ENCODE data around the gene ALLC.

Gene ALLC

DNA sequence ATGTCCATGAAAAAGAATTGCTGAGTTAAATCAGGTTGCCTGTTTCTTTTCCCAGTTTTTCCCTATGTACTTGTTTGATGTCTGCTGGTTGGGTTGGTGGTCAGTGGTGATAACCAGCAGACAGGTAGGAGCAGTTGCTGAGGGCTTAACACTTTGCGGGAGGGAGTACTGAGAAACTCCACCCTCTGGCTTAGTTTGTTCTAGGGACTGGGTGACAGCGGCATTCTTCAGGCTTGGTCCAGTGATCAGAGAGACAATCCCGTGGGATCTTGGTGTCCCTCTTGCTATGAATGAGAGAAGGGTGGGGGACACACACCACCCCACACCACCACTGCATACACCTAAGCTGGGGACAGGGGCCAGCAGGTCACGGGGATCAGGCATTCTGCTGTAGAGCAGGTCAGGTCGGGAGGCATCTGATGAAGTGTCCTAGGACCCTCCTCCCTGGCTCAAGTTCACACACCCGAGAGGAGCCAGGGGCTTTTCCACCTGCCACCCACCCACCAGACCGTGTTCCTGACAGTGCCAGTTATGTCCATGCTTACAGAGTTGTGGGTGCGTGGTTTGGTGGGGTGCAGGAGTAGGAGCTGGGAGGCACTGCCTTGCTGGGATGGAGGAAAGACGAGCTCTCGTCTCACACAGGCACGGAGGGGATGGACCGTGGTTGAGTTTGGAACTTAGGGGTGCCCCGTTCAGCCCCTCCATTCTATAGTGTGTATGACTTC lies 21.3 kb upstream of the ALLC start:
- Histone ChIP-seq H3K4me1 (ENCODE audit: low read depth, poor library complexity, severe bottlenecking) (no peaks in the 10 kb centered on the region), H3K9ac (no peak overlapping the region), H3K36me3 (ENCODE audit: insufficient read depth) (no peaks in the 10 kb centered on the region), H2AFZ (ENCODE audit: low read depth) (no peak overlapping the region), H3K27me3 (ENCODE audit: insufficient read depth, low read depth) (no peaks in the 10 kb centered on the region), H3K27ac (no peak overlapping the region), H3K4me3 (IDR thresholded peaks at IDR 0.05; ENCODE audit: insufficient read depth, low read depth, low read length) (no peak overlapping the region), H3K79me2 (ENCODE audit: insufficient read depth, low read depth) (no peaks in the 10 kb centered on the region), H3K4me2 (no peak overlapping the region), H4K20me1 (ENCODE audit: insufficient read depth) (no peaks in the 10 kb centered on the region)
- TF ChIP-seq, protein P1, sequence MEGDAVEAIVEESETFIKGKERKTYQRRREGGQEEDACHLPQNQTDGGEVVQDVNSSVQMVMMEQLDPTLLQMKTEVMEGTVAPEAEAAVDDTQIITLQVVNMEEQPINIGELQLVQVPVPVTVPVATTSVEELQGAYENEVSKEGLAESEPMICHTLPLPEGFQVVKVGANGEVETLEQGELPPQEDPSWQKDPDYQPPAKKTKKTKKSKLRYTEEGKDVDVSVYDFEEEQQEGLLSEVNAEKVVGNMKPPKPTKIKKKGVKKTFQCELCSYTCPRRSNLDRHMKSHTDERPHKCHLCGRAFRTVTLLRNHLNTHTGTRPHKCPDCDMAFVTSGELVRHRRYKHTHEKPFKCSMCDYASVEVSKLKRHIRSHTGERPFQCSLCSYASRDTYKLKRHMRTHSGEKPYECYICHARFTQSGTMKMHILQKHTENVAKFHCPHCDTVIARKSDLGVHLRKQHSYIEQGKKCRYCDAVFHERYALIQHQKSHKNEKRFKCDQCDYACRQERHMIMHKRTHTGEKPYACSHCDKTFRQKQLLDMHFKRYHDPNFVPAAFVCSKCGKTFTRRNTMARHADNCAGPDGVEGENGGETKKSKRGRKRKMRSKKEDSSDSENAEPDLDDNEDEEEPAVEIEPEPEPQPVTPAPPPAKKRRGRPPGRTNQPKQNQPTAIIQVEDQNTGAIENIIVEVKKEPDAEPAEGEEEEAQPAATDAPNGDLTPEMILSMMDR (conservative IDR thresholded peaks at IDR 0.05; ENCODE audit: low read depth, low read length): no peak

DNA sequence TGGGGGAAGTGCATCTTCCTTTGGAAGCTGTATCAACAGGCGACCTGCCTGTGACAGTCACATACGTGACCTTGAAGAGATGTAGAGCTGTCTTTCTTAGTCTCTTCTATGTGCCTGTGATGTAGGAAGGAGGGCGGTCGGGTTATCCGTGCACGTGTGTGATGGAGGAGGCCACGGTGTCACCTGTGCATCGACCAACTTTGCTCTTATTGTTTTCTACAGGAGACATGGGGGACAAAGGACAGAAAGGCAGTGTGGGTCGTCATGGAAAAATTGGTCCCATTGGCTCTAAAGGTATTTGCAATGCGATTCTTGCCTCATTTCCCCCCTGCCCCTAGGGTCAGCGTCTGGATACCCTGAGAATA lies 20.7 kb upstream of the ALLC start:
- TF ChIP-seq, protein P1 (conservative IDR thresholded peaks at IDR 0.05; ENCODE audit: low read depth, low read length): no peak
- H3K27me3 ChIP-seq (ENCODE audit: insufficient read depth, low read depth): no peaks in the 10 kb centered on the region
- no peak overlapping the region for H3K4me3 ChIP-seq (IDR thresholded peaks at IDR 0.05; ENCODE audit: insufficient read depth, low read depth, low read length)
- H3K27ac ChIP-seq: no peak overlapping the region
- no peak overlapping the region for H3K9ac ChIP-seq
- no peak overlapping the region for H2AFZ ChIP-seq (ENCODE audit: low read depth)
- no peaks in the 10 kb centered on the region for H3K36me3 ChIP-seq (ENCODE audit: insufficient read depth)
- no peaks in the 10 kb centered on the region for H3K4me1 ChIP-seq (ENCODE audit: low read depth, poor library complexity, severe bottlenecking)
- no peak overlapping the region for H3K4me2 ChIP-seq
- no peaks in the 10 kb centered on the region for H4K20me1 ChIP-seq (ENCODE audit: insufficient read depth)
- H3K79me2 ChIP-seq (ENCODE audit: insufficient read depth, low read depth): no peaks in the 10 kb centered on the region

DNA sequence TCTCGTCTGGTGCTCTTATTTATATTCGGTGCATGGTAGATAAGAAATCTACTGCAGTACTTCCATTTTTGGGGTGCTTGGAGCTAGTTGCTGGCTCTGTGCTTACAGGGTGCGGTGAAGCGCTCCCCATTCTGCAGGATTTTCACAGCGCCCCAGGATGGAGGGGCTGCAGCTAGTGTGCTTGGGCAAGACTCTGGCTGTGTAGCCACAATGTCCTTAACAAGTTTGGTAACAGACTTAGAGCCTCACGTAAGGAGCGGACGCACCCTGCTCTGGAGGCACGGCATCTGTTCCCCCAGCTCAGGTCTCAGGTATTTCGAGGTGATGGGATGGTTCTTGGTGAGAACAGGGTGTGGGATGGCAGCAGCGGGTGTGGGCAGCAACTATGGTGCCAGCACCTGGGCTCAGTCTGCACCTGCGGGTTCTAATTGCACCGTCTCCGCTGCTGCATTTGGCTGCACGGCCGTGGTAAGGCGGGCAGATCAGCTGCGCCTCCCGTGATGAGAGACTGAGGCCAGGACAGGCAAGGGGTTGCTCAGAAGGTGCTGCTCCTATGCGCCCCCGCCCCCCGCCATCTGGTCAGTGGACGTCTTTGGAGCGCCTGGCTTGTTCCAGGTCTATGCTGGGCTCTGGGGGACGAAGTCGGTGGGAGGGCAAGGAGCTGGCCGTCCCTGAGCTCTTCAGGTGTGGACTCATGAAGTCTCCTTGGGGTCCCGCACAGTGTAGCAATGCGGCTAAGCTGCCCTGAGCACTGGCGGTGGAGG lies 20.1 kb upstream of the ALLC start:
- no peak overlapping the region for H2AFZ ChIP-seq (ENCODE audit: low read depth)
- no peak overlapping the region for H3K9ac ChIP-seq
- no peak overlapping the region for H3K4me2 ChIP-seq
- TF ChIP-seq, protein P1 (conservative IDR thresholded peaks at IDR 0.05; ENCODE audit: low read depth, low read length): no peak
- no peaks in the 10 kb centered on the region for H3K4me1 ChIP-seq (ENCODE audit: low read depth, poor library complexity, severe bottlenecking)
- no peak overlapping the region for H3K4me3 ChIP-seq (IDR thresholded peaks at IDR 0.05; ENCODE audit: insufficient read depth, low read depth, low read length)
- H4K20me1 ChIP-seq (ENCODE audit: insufficient read depth): no peaks in the 10 kb centered on the region
- no peaks in the 10 kb centered on the region for H3K27me3 ChIP-seq (ENCODE audit: insufficient read depth, low read depth)
- no peaks in the 10 kb centered on the region for H3K36me3 ChIP-seq (ENCODE audit: insufficient read depth)
- H3K27ac ChIP-seq: no peak overlapping the region
- no peaks in the 10 kb centered on the region for H3K79me2 ChIP-seq (ENCODE audit: insufficient read depth, low read depth)

DNA sequence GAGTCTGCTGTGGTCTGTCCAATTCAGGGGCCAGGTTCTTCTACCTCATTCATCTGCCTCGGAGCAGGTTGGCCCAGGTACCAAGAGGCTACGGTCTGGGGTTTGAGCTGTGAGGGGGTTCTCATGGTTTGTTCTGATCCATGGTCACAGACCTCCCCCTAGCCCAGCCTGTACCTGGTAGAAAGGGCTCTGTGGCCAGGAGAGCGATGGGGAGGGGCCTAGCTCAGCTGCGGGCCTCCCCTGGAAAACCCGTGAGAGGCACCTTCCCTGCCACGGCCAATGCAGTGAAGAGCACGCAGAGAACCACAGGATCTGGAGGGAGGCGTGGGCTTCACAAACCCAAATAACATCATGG lies 19.6 kb upstream of the ALLC start:
- Histone ChIP-seq H3K4me1 (ENCODE audit: low read depth, poor library complexity, severe bottlenecking) (no peaks in the 10 kb centered on the region), H3K4me3 (IDR thresholded peaks at IDR 0.05; ENCODE audit: insufficient read depth, low read depth, low read length) (no peak overlapping the region), H3K36me3 (ENCODE audit: insufficient read depth) (no peaks in the 10 kb centered on the region), H3K27ac (no peak overlapping the region), H2AFZ (ENCODE audit: low read depth) (no peak overlapping the region), H4K20me1 (ENCODE audit: insufficient read depth) (no peaks in the 10 kb centered on the region), H3K9ac (no peak overlapping the region), H3K27me3 (ENCODE audit: insufficient read depth, low read depth) (no peaks in the 10 kb centered on the region), H3K79me2 (ENCODE audit: insufficient read depth, low read depth) (no peaks in the 10 kb centered on the region), H3K4me2 (no peak overlapping the region)
- TF ChIP-seq, protein P1 (conservative IDR thresholded peaks at IDR 0.05; ENCODE audit: low read depth, low read length): no peak

All from KMS-11 (cell line).